K562 (cell line): Measurements from ENCODE around the gene MAD1L1. TPM values are rescaled to one million over a fixed set of nuclear protein-coding genes. Genes with fewer than 3 reads are reported as not detected.

Source experiments
- ARNT ChIP-seq, 2 experiments: fragments of 450-650 bp; IDR thresholded peaks; 2 replicates each; pipeline ENCODE4 v1.6.1; 2016; ENCODE audit warnings: mild to moderate bottlenecking in 1 of 2
- BMI1 ChIP-seq: fragments of 150-350 bp; IDR thresholded peaks from 2 replicates; pipeline ENCODE4 v1.6.1; 2014; ENCODE audit warnings: low read length
- EWSR1 ChIP-seq: fragments of 450-650 bp; IDR thresholded peaks from 2 replicates; pipeline ENCODE4 v1.6.1; 2018; ENCODE audit warnings: borderline replicate concordance, mild to moderate bottlenecking, low read depth, moderate library complexity; ENCODE audit not compliant: partially characterized antibody
- HNRNPLL ChIP-seq: fragments of 200-400 bp; formaldehyde crosslinking; IDR thresholded peaks from 2 replicates; pipeline ENCODE4 v1.6.1; 2017; ENCODE audit warnings: low read length, low read depth, mild to moderate bottlenecking; ENCODE audit not compliant: poor library complexity, severe bottlenecking
- MAFG ChIP-seq: fragments of 450-650 bp; conservative IDR thresholded peaks from 2 replicates; pipeline ENCODE4 v1.6.1; 2016; ENCODE audit warnings: missing genetic modification characterization, missing compliant biosample characterization
- MYC ChIP-seq, 2 experiments: fragments of 250-450 bp in 1 of 2; sonication (Bioruptor Pico) in 1 of 2; IDR thresholded peaks; 2 replicates each; pipeline versions ENCODE4 v1.5.1 to v1.6.1; 2012 to 2021; ENCODE audit warnings: low read depth in 2 of 2, borderline replicate concordance in 1 of 2, improper control_type of control experiment in 1 of 2, low read length in 1 of 2, mild to moderate bottlenecking in 1 of 2, moderate library complexity in 1 of 2
- POLR2AphosphoS5 ChIP-seq: IDR thresholded peaks from 2 replicates; pipeline ENCODE4 v1.6.1; 2011; ENCODE audit warnings: mild to moderate bottlenecking, low read depth, low read length, moderate library complexity; ENCODE audit not compliant: control insufficient read depth, insufficient read depth
- PTTG1 ChIP-seq: fragments of 450-650 bp; IDR thresholded peaks from 2 replicates; pipeline ENCODE4 v1.6.1; 2016; ENCODE audit warnings: low read depth, mild to moderate bottlenecking, missing genetic modification characterization, missing compliant biosample characterization
- RBM15 ChIP-seq: fragments of 200-400 bp; formaldehyde crosslinking; IDR thresholded peaks from 2 replicates; pipeline ENCODE4 v1.6.1; 2018; ENCODE audit warnings: mild to moderate bottlenecking, low read length, moderate library complexity; ENCODE audit not compliant: insufficient read depth
- RCOR1 ChIP-seq, 2 experiments: IDR thresholded peaks; 2 replicates each; pipeline ENCODE4 v1.6.1; 2012; ENCODE audit warnings: low read depth in 2 of 2, low read length in 2 of 2, borderline replicate concordance in 1 of 2, improper control_type of control experiment in 1 of 2
- RFX7 ChIP-seq: fragments of 250-450 bp; sonication (Bioruptor Pico); IDR thresholded peaks from 2 replicates; pipeline ENCODE4 v1.5.1; 2021; ENCODE audit warnings: mild to moderate bottlenecking
- SMAD3 ChIP-seq: fragments of 450-650 bp; formaldehyde crosslinking; conservative IDR thresholded peaks from 2 replicates; pipeline ENCODE4 v1.4.0; 2020; ENCODE audit warnings: mild to moderate bottlenecking
- SMARCA5 ChIP-seq: fragments of 450-650 bp; IDR thresholded peaks from 2 replicates; pipeline ENCODE4 v1.6.1; 2016
- TEAD1 ChIP-seq, 2 experiments: fragments of 450-650 bp in 1 of 2; sonication (generic) in 1 of 2; formaldehyde crosslinking; IDR thresholded peaks; 2 replicates each; pipeline versions ENCODE4 v1.4.0 to v1.8.0; 2020 to 2022; ENCODE audit warnings: mild to moderate bottlenecking in 2 of 2, missing genetic modification reagents in 1 of 2
- THRAP3 ChIP-seq: fragments of 450-650 bp; IDR thresholded peaks from 2 replicates; pipeline ENCODE4 v1.6.1; 2016; ENCODE audit warnings: mild to moderate bottlenecking, inconsistent platforms, borderline replicate concordance
- XRCC5 ChIP-seq: fragments of 200-400 bp; formaldehyde crosslinking; IDR thresholded peaks from 2 replicates; pipeline ENCODE4 v1.6.1; 2017; ENCODE audit warnings: low read depth, mild to moderate bottlenecking, low read length
- ZC3H11A ChIP-seq: IDR thresholded peaks from 2 replicates; pipeline ENCODE4 v1.6.1; 2012; ENCODE audit warnings: low read depth, low read length, improper control_type of control experiment
- ZNF707 ChIP-seq: fragments of 250-450 bp; sonication (Bioruptor Pico); conservative IDR thresholded peaks from 2 replicates; pipeline ENCODE4 v1.8.0; 2022; ENCODE audit warnings: inconsistent platforms, mild to moderate bottlenecking, moderate library complexity
- polyA plus RNA-seq, 8 experiments: library from polyadenylated mRNA; depleted of rRNA in 4 of 8; stranded (reverse) in 5 of 8; unstranded in 3 of 8; fragments of >200 nt; fragmentation: Nextera tagmentation in 2 of 8; fragmentation: Illumina TruSeq in 1 of 8; extraction: Ambion mirVana in 2 of 8; extraction: Trizol in 1 of 8; gene quantifications; 2 replicates each; pipeline versions ENCODE4 v1.2.1 to v1.2.3, GENCODE V29; 2011 to 2014; ENCODE audit warnings: inconsistent platforms in 1 of 8, missing spikeins in 1 of 8
- total RNA-seq, 7 experiments: library from RNA; depleted of rRNA in 6 of 7; stranded (reverse); fragments of >200 nt in 6 of 7; fragmentation: Illumina TruSeq in 2 of 7; extraction: Trizol in 2 of 7; gene quantifications; 2 replicates each; pipeline versions ENCODE4 v1.2.1 to v1.2.3, GENCODE V29; 2011 to 2021; ENCODE audit warnings: low replicate concordance in 1 of 7
- TF ChIP-seq, protein P1 (sequence below), 2 experiments: fragments of 450-650 bp; formaldehyde crosslinking in 1 of 2; IDR thresholded peaks; 2 replicates each; pipeline versions ENCODE4 v1.4.0 to v1.6.1; 2014 to 2020; ENCODE audit warnings: mild to moderate bottlenecking in 2 of 2, borderline replicate concordance in 1 of 2, low read depth in 1 of 2

MAD1L1 gene
- total and polyA plus RNA-seq, 9 of the 15 experiments (the other 6 are each of a cell fraction or from before 2014, with no cell fraction given), result 1.7 to 89.7 (median 18.0) TPM

DNA sequence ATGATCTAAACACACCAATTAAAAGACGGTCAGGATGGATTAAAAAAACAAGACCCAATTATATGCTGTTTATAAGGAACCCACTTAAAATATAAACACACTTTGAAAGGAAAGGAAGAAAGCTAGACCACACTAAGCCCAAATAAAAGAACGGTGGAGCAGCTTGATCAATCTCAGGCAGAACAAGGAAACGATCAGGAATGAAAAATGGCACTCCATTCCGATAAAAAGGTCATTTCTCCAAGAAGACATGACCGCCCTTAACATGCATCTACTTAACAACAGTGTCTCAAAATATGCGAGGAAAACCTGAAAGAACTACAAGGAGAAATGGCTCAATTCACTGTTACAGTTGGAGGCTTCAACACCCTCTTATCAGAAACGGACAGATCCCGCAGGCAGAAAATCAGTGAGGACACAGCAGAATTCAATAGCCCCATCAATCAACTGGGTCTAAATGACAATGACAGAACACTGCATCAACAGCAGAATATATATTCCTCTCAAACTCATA is 210.0 kb downstream of the MAD1L1 start (continued):
- TF ChIP-seq XRCC5 (no peak), RCOR1 (IDR thresholded peaks at IDR 0.05; ENCODE audit: borderline replicate concordance in 1 of 2, low read depth in 2 of 2, low read length in 2 of 2) (peak; percentile 94 to 99), SMARCA5 (peak; percentile 47; the same call in 1 of the 2 replicates), PTTG1 (tag) (no peak), EWSR1 (no peak), HNRNPLL (no peak), BMI1 (no peak), ARNT (IDR thresholded peaks at IDR 0.05) (peak in 1 of 2 experiments; percentile 95), ZC3H11A (no peak), SMAD3 (peak; percentile 50; the same call in 1 of the 2 replicates), RFX7 (CRISPR knock-in tag) (no peak), RBM15 (no peak), POLR2AphosphoS5 (peak; percentile 97), MAFG (tag) (peak; percentile 65), THRAP3 (peak; percentile 81; the same call in 1 of the 2 replicates), MYC (IDR thresholded peaks at IDR 0.05; ENCODE audit: low read depth, low read length) (peak; percentile 23; the same call in 1 of the 2 replicates), MYC (CRISPR knock-in tag; IDR thresholded peaks at IDR 0.05; ENCODE audit: borderline replicate concordance, low read depth) (no peak), TEAD1 (CRISPR knock-in tag; IDR thresholded peaks at IDR 0.05) (peak in 1 of 2 experiments; percentile 82; a peak in 2 of 4 replicates), ZNF707 (no peak)
- TF ChIP-seq, protein P1, sequence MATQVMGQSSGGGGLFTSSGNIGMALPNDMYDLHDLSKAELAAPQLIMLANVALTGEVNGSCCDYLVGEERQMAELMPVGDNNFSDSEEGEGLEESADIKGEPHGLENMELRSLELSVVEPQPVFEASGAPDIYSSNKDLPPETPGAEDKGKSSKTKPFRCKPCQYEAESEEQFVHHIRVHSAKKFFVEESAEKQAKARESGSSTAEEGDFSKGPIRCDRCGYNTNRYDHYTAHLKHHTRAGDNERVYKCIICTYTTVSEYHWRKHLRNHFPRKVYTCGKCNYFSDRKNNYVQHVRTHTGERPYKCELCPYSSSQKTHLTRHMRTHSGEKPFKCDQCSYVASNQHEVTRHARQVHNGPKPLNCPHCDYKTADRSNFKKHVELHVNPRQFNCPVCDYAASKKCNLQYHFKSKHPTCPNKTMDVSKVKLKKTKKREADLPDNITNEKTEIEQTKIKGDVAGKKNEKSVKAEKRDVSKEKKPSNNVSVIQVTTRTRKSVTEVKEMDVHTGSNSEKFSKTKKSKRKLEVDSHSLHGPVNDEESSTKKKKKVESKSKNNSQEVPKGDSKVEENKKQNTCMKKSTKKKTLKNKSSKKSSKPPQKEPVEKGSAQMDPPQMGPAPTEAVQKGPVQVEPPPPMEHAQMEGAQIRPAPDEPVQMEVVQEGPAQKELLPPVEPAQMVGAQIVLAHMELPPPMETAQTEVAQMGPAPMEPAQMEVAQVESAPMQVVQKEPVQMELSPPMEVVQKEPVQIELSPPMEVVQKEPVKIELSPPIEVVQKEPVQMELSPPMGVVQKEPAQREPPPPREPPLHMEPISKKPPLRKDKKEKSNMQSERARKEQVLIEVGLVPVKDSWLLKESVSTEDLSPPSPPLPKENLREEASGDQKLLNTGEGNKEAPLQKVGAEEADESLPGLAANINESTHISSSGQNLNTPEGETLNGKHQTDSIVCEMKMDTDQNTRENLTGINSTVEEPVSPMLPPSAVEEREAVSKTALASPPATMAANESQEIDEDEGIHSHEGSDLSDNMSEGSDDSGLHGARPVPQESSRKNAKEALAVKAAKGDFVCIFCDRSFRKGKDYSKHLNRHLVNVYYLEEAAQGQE (IDR thresholded peaks at IDR 0.05; ENCODE audit: borderline replicate concordance), result peak; percentile 9; the same call in 1 of the 2 replicates
- TF ChIP-seq, protein P1 (CRISPR knock-in tag; IDR thresholded peaks at IDR 0.05; ENCODE audit: low read depth), result no peak
